Activated T-helper 1 cell treated with anti-CD3 and anti-CD28 coated beads, Interleukin-2, amount 50 U/mL, for 16 hours (primary cell): ENCODE data around the gene LGALS13.
"Not testable (repeated sequence)": the region's sequence is repeated elsewhere in the genome, so short reads cannot be mapped to it uniquely, and the experiment has no call there.

Experiments
- DNase-seq, 2 donors: peaks; one replicate each; pipeline ENCODE4 v3.0.0-alpha.2; 2020; ENCODE audit warnings: low read depth in 1 of 2, low spot score in 1 of 2

The LGALS13 gene

GRCh38 chr19:39613597-39613996 lies 11.3 kb downstream of the LGALS13 start:
- no peak for DNase-seq

- no peak for DNase-seq
These were observed 15.4 kb downstream of the LGALS13 start for GRCh38 chr19:39617745-39618144.

- no peak for DNase-seq
These were observed 21.6 kb downstream of the LGALS13 start for GRCh38 chr19:39623946-39624345.

- not testable (repeated sequence) for DNase-seq
These were observed 25.3 kb downstream of the LGALS13 start for GRCh38 chr19:39627631-39628030.

- no peak for DNase-seq
These were observed 28.9 kb downstream of the LGALS13 start for GRCh38 chr19:39631178-39631577.

- DNase-seq = no peak
These were observed 29.3 kb downstream of the LGALS13 start for GRCh38 chr19:39631626-39632025.

- no peak for DNase-seq
These were observed 35.6 kb downstream of the LGALS13 start for GRCh38 chr19:39637891-39638290.

- no peak for DNase-seq
These were observed 39.4 kb downstream of the LGALS13 start for GRCh38 chr19:39641773-39642172.

DNA sequence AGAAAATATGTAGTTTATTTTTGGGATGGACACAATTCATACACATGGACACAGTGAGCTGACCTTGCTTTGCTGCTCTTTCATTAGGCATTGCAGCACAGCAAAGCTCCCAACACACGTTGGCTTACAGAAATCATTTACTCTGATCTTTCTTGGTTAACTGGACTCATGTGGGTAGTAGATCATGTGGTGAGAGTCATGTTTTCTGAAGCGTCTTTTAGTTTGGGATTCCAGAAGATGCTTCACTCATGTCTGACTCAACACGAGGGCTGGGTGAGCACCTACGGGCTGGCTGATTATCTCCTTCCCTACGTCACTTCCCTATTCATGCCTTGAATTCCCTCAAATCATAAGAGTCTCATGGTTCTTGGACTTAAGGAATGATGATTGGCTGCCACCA lies 41.3 kb downstream of the LGALS13 start:
- no peak for DNase-seq

GRCh38 chr19:39645800-39646411 lies 43.6 kb downstream of the LGALS13 start:
- no peak for DNase-seq

GRCh38 chr19:39647918-39648317 lies 45.6 kb downstream of the LGALS13 start:
- DNase-seq = no peak

DNA sequence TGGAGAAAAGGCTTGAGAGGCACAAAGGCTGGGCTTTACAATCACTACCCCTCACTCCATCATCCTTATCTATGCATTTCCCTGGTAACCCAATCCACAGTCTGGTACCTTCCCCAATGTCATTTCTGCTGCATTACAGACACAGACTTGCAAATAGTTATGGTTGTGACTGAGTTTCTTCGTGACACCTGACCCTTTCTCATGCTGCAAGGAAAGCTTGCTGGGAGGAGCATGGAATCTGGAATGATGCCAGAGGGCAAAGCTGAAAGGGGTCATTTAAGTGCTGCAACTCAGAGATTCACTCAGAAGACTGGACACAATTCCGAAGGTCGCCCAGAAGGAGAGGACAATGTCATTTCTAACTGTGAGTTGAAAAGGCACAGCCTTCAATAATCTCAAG lies 53.3 kb downstream of the LGALS13 start, which contains the start of gene LGALS16:
Gene LGALS16, plus strand, starts transcription at position 301 of the 400 bp plus-strand sequence. Its CDS starts 49 bp downstream, at position 350.
- DNase-seq = no peak
